Activated T-helper 17 cell treated with anti-CD3 and anti-CD28 coated beads, Interleukin-2, amount 50 U/mL, for 72 hours (primary cell): ENCODE data around the gene EGFLAM. TPM values are rescaled to one million over a fixed set of nuclear protein-coding genes. Genes with fewer than 3 reads are reported as not detected.

ENCODE experiments used
- ATAC-seq: fragments of 150-1000 bp; cut with Tn5 transposase; replicated peaks from 2 replicates; pipeline ENCODE4 v1.10.0; 2021; ENCODE audit warnings: mild to moderate bottlenecking, moderate library complexity
- H3K27ac Mint-ChIP-seq: one replicate; pipeline ENCODE4 v1.8.0; 2022; ENCODE audit warnings: mixed read lengths
- H3K27me3 Mint-ChIP-seq: one replicate; pipeline ENCODE4 v1.8.0; 2022; ENCODE audit warnings: mixed read lengths
- H3K36me3 Mint-ChIP-seq: one replicate; pipeline ENCODE4 v1.8.0; 2022; ENCODE audit warnings: low read depth, mild to moderate bottlenecking, mixed read lengths
- H3K4me1 Mint-ChIP-seq: one replicate; pipeline ENCODE4 v1.8.0; 2022; ENCODE audit warnings: mixed read lengths
- H3K4me3 Mint-ChIP-seq: one replicate; pipeline ENCODE4 v1.8.0; 2022; ENCODE audit warnings: mild to moderate bottlenecking, mixed read lengths
- H3K9me3 Mint-ChIP-seq: one replicate; pipeline ENCODE4 v1.8.0; 2022; ENCODE audit warnings: mixed read lengths
- total RNA-seq, 2 donors: library from RNA; stranded (reverse); gene quantifications; one replicate each; pipeline ENCODE4 v1.2.3, GENCODE V29; 2022

The EGFLAM gene
- total RNA-seq, 2 donors from 2014 or later = not detected

DNA sequence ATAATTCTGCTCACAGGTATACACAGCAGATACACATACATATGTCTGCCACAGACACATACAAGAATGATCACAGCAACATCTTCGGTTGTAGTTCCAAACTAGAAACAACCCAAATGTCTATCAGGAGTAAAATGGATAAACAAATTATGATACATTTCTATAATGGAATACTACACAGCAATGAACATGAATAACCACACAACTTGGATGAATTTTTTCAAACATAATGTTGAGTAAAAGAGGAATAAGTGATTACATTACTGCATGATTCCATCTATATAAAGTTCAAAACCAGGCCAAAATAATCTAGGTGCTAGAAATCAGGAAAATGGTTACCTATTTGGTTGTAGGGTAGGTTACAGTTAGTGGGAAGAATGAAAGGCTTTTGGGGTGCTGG is 4.6 kb upstream of the EGFLAM start:
- no peak overlapping the region for H3K27ac Mint-ChIP-seq
- ATAC-seq = no peak
- H3K4me3 Mint-ChIP-seq = no peak overlapping the region
- peaks cover 45% of the 10 kb centered on the region for H3K27me3 Mint-ChIP-seq
- H3K9me3 Mint-ChIP-seq = no peaks in the 10 kb centered on the region
- H3K36me3 Mint-ChIP-seq = no peaks in the 10 kb centered on the region
- no peaks in the 10 kb centered on the region for H3K4me1 Mint-ChIP-seq

DNA sequence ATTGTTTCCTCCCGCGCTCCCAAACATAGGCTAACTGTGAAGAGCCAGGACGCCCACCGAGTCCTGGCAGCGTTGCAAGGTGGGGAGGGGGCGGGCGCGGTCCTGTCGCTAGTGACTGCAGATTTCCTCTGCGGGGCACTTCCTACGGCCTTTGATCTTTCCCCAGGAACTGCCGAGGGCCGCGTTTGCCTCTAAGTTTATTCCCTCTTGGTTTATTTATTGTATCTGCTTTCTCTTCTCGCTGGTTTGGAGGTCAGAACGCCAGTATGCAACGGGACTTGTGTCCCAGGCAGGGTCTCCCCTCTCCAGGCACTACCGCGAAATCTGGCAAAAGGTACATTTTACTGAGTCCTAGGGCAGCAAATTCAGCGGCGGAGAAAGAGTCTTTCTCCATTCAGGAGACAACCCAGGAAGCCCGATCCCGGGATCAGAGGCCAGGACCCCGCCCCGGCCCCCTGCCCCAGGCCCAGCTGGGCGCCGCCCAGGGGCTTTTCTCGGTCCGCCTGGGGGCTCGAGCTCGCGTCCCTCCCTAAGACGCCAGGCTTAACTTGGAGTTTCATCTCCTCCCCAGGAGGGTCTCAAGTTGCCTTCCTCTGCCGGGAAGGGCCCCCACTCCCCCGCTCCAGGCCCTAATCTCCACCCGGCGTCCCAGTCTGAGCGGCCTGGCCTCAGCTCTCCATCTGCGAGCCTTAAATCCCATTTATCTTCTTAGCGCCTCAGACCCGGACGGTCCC is 884 bp upstream of the EGFLAM start:
- peaks cover 5% of the 10 kb centered on the region for H3K36me3 Mint-ChIP-seq
- no peak overlapping the region for H3K4me3 Mint-ChIP-seq
- no peak overlapping the region for H3K27ac Mint-ChIP-seq
- H3K27me3 Mint-ChIP-seq = peaks cover 66% of the 10 kb centered on the region
- ATAC-seq = no peak
- H3K9me3 Mint-ChIP-seq = no peaks in the 10 kb centered on the region
- H3K4me1 Mint-ChIP-seq = no peaks in the 10 kb centered on the region

DNA sequence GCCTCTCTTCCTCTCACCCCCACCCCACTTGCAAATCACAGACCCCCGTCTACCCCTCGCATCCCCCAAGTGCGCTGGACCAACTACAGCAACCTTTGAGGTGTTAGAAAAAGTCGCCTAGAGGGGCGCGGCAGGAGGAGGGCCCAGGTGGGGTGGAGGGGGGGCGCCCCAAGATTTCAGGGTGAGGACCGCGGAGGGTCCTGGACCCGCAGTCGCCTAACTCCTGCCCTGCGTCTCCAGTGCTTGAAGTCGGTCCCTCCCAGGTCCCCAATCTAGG is 379 bp upstream of the EGFLAM start:
- no peak overlapping the region for H3K27ac Mint-ChIP-seq
- H3K9me3 Mint-ChIP-seq = no peaks in the 10 kb centered on the region
- H3K36me3 Mint-ChIP-seq = peaks cover 5% of the 10 kb centered on the region
- no peak overlapping the region for H3K4me3 Mint-ChIP-seq
- H3K4me1 Mint-ChIP-seq = no peaks in the 10 kb centered on the region
- peaks cover 65% of the 10 kb centered on the region for H3K27me3 Mint-ChIP-seq
- ATAC-seq = no peak

DNA sequence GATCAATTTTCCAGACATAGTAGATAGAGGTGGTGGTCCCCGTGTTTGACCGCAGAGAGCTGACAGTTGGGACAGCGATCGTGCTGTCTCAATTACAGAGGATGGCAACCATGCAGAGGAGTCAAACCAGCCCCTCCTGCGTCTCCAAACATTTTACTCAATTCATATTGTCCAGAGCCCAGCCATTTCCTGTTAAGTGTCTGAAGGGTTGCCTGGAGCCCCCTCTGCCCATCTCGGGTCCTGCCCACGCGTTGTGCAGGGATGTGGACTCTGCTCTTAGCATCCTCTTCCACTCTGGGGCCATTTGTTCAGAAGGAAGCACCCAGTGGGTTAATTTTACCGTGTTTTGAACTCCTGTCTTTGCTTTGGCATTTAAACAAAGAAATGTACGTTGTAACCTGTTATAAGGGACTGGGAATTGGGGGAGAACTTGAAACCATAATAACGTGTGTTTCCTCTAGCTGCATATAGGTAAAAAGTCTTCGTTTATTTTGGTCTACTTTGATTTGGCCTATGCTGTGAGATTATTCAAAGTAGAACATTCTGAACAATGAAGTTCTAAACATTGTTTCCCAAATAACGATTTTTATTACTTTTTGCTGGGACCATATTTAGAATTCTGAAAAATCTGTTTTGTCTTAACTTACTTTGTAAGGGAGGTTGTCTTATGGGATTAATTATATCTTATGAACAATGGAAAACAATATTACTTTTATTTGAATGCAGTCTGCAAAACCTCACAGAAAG is 876 bp downstream of the EGFLAM start:
- Mint-ChIP-seq H3K4me1 (no peaks in the 10 kb centered on the region), H3K36me3 (peaks cover 5% of the 10 kb centered on the region), H3K27ac (no peak overlapping the region), H3K4me3 (peak overlapping the region; percentile 47), H3K27me3 (peaks cover 67% of the 10 kb centered on the region), H3K9me3 (no peaks in the 10 kb centered on the region)
- no peak for ATAC-seq

DNA sequence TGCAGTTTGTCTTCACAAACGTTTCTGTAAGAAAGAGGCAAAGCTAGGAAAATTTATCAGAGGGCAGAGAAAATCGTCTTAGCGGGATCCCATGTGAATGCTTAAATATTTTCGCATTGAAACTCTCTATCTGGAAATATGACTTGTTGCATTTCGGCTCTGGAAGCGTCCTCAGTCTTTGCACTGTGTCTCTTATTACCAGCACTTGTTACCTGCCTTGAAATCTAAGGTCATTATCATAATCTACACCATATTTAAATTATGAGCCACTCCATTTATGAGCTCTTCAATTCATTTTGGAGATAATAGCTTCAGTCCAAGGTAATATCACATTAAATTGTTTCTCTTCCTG is 1.4 kb downstream of the EGFLAM start:
- Mint-ChIP-seq H3K4me1 (no peaks in the 10 kb centered on the region), H3K36me3 (peaks cover 5% of the 10 kb centered on the region), H3K27me3 (peaks cover 68% of the 10 kb centered on the region), H3K27ac (no peak overlapping the region), H3K4me3 (no peak overlapping the region), H3K9me3 (no peaks in the 10 kb centered on the region)
- ATAC-seq = no peak

DNA sequence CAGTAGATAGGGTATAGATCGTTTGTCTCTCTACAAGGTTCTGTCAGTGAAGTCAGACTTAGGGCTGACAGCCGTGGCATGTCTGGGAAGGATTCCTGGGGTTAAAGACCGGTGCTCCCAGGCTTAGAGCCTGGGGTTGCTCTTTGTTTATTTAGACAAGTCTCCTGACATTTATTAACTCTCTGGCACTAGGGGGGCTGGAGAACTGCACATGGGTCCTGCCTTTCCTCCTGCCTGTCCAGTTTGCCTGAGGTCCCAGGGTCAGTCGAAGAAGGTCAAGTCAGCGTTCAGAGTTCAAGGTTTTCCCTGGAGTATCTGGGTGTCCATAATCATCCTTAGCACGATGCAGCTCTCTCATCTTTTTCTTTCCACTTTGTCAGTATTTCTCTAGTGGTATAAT is 5.6 kb downstream of the EGFLAM start:
- Mint-ChIP-seq H3K36me3 (peaks cover 3% of the 10 kb centered on the region), H3K4me3 (no peak overlapping the region), H3K27ac (no peak overlapping the region), H3K27me3 (peaks cover 52% of the 10 kb centered on the region), H3K9me3 (no peaks in the 10 kb centered on the region), H3K4me1 (no peaks in the 10 kb centered on the region)
- ATAC-seq = no peak

DNA sequence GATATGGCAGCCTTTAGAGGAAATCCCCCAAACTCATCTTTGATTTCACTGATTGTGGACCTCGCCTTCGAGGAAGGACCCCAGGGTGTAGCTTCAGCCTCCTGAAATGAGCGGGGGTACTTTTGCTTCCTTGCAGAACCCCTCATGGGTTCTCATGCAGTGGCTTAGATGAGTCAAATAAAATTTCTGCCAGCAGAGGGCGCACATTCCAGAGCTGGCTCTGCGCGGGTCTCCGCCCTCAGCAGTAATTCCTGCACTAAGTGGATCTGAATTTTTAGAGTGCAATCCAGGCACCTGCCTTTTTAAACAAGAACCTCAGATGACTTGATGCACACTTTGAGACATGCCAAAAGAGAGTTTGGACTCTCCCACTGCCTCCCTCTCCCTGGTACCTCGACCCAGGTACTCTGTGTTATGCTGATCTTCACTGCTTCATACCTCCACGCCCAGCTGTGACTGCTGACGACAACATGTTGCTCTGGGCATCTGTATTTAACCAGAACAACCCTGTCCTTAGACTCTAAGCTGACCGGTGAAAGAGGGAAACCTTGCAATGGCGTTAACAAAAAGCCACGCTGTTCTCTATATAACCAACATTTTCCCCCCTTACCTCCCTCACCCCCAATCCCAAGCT is 7.3 kb downstream of the EGFLAM start:
- no peaks in the 10 kb centered on the region for H3K4me1 Mint-ChIP-seq
- no peaks in the 10 kb centered on the region for H3K9me3 Mint-ChIP-seq
- peak; percentile 57 for ATAC-seq
- no peaks in the 10 kb centered on the region for H3K36me3 Mint-ChIP-seq
- no peak overlapping the region for H3K27ac Mint-ChIP-seq
- no peak overlapping the region for H3K4me3 Mint-ChIP-seq
- H3K27me3 Mint-ChIP-seq = peaks cover 39% of the 10 kb centered on the region

DNA sequence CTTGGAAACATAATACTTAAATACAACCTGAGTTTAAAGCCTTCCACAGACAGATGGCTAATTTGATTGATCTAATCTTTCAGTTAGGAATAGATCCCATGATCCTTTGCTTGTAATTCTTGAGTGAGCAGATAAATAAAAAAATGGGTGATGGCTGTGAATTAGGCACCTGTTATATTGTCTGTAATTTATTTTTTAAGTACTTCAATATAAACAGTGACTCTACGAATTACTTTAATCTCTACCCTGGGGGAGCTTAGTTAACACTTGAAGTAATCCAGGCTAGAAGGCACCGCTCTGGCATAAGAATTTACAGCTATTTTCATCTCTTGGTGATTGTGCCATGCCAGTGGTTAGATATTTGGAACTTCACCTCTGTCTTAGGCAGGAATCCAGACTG is 9.0 kb downstream of the EGFLAM start:
- no peak overlapping the region for H3K4me3 Mint-ChIP-seq
- H3K27me3 Mint-ChIP-seq = peaks cover 28% of the 10 kb centered on the region
- H3K9me3 Mint-ChIP-seq = no peaks in the 10 kb centered on the region
- no peaks in the 10 kb centered on the region for H3K36me3 Mint-ChIP-seq
- no peaks in the 10 kb centered on the region for H3K4me1 Mint-ChIP-seq
- ATAC-seq = no peak
- H3K27ac Mint-ChIP-seq = no peak overlapping the region

DNA sequence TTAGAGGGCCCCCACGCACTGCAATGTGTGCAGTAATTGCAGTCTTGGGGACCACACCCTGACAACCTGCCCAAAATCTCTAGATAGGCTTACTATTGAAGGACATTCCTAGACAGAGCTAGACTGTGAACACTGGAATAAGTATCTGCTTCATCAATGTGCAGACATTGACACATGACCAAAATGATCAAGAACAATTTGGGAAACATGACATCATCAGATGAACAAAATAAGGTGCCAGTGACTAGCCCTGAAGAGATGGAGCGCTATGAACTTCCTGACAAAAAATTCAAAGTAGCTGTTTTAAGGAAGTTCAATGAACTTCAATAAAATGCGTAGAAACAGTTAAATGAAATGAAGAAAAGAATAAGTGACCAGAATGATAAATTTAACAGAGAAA is 15.3 kb downstream of the EGFLAM start:
- peaks cover 25% of the 10 kb centered on the region for H3K9me3 Mint-ChIP-seq
- no peaks in the 10 kb centered on the region for H3K27me3 Mint-ChIP-seq
- H3K4me1 Mint-ChIP-seq = no peaks in the 10 kb centered on the region
- no peak overlapping the region for H3K27ac Mint-ChIP-seq
- ATAC-seq = no peak
- H3K4me3 Mint-ChIP-seq = no peak overlapping the region
- H3K36me3 Mint-ChIP-seq = no peaks in the 10 kb centered on the region

DNA sequence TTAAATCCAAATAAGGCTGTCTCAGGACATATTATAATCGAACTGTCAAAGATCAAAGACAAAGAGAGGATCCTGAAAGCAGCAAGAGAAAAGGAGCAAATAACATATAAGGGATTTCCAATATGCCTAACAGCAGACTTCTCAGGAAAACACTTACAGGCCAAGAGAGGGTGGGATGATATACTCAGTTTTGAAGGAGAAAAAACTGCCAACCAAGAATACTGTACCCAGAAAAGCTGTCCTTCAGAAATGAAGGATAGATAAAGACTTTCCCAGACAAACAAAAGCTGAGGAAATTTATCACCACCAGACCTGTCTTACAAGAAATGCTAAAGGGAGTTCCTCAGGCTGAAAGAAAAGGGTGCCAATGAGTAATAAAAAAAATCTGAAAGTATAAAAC is 16.0 kb downstream of the EGFLAM start:
- Mint-ChIP-seq H3K27me3 (no peaks in the 10 kb centered on the region), H3K36me3 (no peaks in the 10 kb centered on the region), H3K4me1 (no peaks in the 10 kb centered on the region), H3K27ac (no peak overlapping the region), H3K4me3 (no peak overlapping the region), H3K9me3 (peaks cover 25% of the 10 kb centered on the region)
- ATAC-seq = no peak

DNA sequence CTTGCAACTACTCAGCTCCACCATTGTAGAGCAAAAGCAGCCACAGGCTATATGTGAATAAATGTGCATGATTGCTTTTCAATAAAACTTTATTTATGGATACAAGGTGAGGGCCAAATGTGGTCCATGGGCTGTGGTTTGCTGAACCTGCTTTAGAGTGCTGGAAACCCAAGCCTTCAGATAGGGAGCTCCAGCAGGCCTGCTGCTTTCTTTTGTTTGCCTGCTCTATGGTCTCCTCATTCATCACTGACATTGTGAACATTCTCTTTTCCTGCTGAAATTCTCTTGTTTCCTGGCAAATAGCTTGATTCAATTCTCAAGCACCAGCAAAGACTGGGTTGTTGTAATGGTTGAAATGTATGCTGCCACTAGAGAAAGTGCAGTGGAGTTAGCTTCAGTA is 26.0 kb downstream of the EGFLAM start:
- Mint-ChIP-seq H3K27ac (no peak overlapping the region), H3K9me3 (no peaks in the 10 kb centered on the region), H3K36me3 (no peaks in the 10 kb centered on the region), H3K4me3 (no peak overlapping the region), H3K27me3 (peaks cover 3% of the 10 kb centered on the region), H3K4me1 (no peaks in the 10 kb centered on the region)
- no peak for ATAC-seq

DNA sequence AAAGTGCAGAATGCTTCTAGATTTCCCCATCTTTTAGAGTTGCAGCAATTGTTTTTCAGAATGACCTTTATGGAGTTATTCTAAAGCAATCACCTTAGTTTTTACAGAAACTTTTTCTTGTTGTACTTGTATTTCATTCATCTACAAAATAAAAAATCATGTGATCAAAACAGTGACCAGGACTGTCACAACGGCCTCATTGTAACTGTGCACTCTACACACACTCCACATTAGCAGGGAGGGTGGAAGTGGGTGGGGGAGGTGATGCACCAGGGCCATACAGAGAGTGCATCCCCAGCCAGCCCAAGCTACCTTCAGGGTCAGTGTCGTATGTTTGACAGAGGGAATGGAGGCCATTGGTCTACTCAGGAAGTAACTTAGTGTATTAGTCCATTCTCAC is 26.9 kb downstream of the EGFLAM start:
- Mint-ChIP-seq H3K27ac (no peak overlapping the region), H3K9me3 (no peaks in the 10 kb centered on the region), H3K27me3 (peaks cover 3% of the 10 kb centered on the region), H3K4me3 (no peak overlapping the region), H3K36me3 (no peaks in the 10 kb centered on the region), H3K4me1 (no peaks in the 10 kb centered on the region)
- no peak for ATAC-seq

DNA sequence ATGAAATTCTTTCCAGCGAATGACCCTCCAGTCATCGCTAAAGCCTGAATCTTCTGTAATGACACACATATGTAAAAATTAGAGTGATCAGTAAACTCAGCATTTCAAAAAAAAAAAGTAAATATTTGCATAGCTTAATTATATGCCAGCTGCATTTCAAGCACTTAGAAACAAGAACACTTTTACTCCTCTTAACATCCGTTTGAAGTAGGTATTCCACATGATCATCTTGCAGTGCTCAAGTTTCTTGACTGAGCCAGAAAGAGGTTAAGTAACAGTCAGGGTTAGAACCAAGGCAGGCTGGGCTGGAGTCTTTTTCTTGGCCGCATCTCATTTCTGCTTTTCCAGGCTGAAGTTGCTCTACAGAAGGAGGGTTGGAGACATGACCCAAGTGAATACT is 27.6 kb downstream of the EGFLAM start:
- Mint-ChIP-seq H3K36me3 (no peaks in the 10 kb centered on the region), H3K9me3 (peaks cover 3% of the 10 kb centered on the region), H3K27ac (no peak overlapping the region), H3K27me3 (peaks cover 3% of the 10 kb centered on the region), H3K4me1 (no peaks in the 10 kb centered on the region), H3K4me3 (no peak overlapping the region)
- ATAC-seq = no peak

DNA sequence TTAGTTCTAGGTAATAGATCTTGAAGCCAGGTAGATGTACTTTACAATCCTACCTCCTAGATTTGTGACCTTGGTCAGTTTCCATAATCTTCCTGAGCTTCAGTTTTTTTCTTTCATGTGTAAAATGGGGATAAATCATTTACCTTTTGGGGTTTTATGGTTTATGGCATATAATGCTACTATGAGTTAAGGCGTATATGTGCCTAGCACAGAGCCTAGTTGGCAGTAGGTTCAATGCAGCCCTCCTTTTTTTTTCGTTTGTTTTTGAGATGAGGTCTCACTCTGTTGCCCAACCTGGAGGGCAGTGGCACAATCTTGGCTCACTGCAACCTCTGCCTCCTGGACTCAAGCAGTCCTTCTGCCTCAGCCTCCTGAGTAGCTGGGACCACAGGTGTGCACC is 28.8 kb downstream of the EGFLAM start:
- Mint-ChIP-seq H3K9me3 (peaks cover 3% of the 10 kb centered on the region), H3K4me3 (no peak overlapping the region), H3K27ac (no peak overlapping the region), H3K36me3 (no peaks in the 10 kb centered on the region), H3K27me3 (peaks cover 3% of the 10 kb centered on the region), H3K4me1 (no peaks in the 10 kb centered on the region)
- no peak for ATAC-seq

DNA sequence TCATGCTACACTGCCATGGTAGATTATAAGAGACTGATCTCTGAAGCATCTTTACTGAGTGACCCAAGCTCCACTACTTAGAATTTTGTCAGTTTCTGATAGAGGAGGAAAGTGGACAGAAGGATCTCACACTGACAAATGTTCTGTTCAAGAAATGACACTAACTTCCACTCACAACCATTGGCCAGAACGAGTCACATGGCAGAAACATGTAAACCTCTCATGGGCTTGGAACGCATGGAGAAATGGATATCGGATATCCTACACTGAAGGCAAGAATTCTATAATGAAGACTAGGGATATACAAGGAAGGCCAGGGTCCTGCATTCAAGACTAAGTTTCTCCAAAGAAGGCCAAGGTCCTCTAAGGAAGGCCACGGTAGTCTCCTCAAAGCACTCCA is 31.1 kb downstream of the EGFLAM start:
- peaks cover 3% of the 10 kb centered on the region for H3K27me3 Mint-ChIP-seq
- ATAC-seq = no peak
- H3K4me3 Mint-ChIP-seq = no peak overlapping the region
- peaks cover 3% of the 10 kb centered on the region for H3K9me3 Mint-ChIP-seq
- no peak overlapping the region for H3K27ac Mint-ChIP-seq
- no peaks in the 10 kb centered on the region for H3K36me3 Mint-ChIP-seq
- no peaks in the 10 kb centered on the region for H3K4me1 Mint-ChIP-seq
